H1 (cell line): ENCODE measurements around the gene NEDD9.

Source experiments
- BCL11A ChIP-seq, 2 experiments: IDR thresholded peaks; one replicate each; pipeline ENCODE4 v1.6.1; 2011; ENCODE audit warnings: low read depth in 2 of 2, low read length in 2 of 2, mild to moderate bottlenecking in 2 of 2
- CHD1 ChIP-seq: IDR thresholded peaks from 2 replicates; pipeline ENCODE4 v1.6.1; 2012; ENCODE audit warnings: low read depth, low read length, improper control_type of control experiment
- CREB1 ChIP-seq: IDR thresholded peaks from 2 replicates; pipeline ENCODE4 v1.6.1; 2012; ENCODE audit warnings: inconsistent platforms
- CTCF ChIP-seq, 3 experiments: IDR thresholded peaks; 1 replicate in 2 of 3; 2 replicates in 1 of 3; pipeline versions ENCODE4 v1.5.1 to v1.6.1; 2011; ENCODE audit warnings: low read length in 3 of 3, mild to moderate bottlenecking in 3 of 3, inconsistent platforms in 2 of 3, low read depth in 1 of 3, moderate library complexity in 1 of 3; ENCODE audit not compliant: insufficient read depth in 1 of 3; ENCODE audit errors: control extremely low read depth in 1 of 3
- GABPA ChIP-seq: IDR thresholded peaks from 2 replicates; pipeline ENCODE4 v1.6.1; 2011; ENCODE audit warnings: mild to moderate bottlenecking, low read length, moderate library complexity, borderline replicate concordance; ENCODE audit not compliant: insufficient read depth
- MAX ChIP-seq: IDR thresholded peaks from 2 replicates; pipeline ENCODE4 v1.6.1; 2012; ENCODE audit warnings: inconsistent platforms
- POLR2A ChIP-seq, 2 experiments: IDR thresholded peaks; 1 replicate in 1 of 2; 2 replicates in 1 of 2; pipeline ENCODE4 v1.6.1; 2011; ENCODE audit warnings: low read depth in 2 of 2, low read length in 2 of 2, mild to moderate bottlenecking in 2 of 2; ENCODE audit errors: control extremely low read depth in 1 of 2
- POLR2AphosphoS5 ChIP-seq: IDR thresholded peaks from 2 replicates; pipeline ENCODE4 v1.6.1; 2011; ENCODE audit warnings: low read depth, low read length
- RAD21 ChIP-seq, 2 experiments: IDR thresholded peaks in 1 of 2; conservative IDR thresholded peaks in 1 of 2; 2 replicates each; pipeline ENCODE4 v1.6.1; 2011; ENCODE audit warnings: low read depth in 2 of 2, low read length in 2 of 2, improper control_type of control experiment in 1 of 2, inconsistent platforms in 1 of 2, mild to moderate bottlenecking in 1 of 2, moderate library complexity in 1 of 2
- RBBP5 ChIP-seq: IDR thresholded peaks from 2 replicates; pipeline ENCODE4 v1.7.1; 2012; ENCODE audit warnings: low read depth, mild to moderate bottlenecking, inconsistent platforms, low read length, moderate library complexity, borderline replicate concordance
- RNF2 ChIP-seq: fragments of 200-900, 300-1000 bp; sonication (generic); IDR thresholded peaks from 2 replicates; pipeline ENCODE4 v1.7.1; 2016; ENCODE audit warnings: borderline replicate concordance, low read depth, mild to moderate bottlenecking, antibody characterized with exemption, low read length; ENCODE audit not compliant: poor library complexity, severe bottlenecking; ENCODE audit errors: missing control alignments
- TAF1 ChIP-seq: IDR thresholded peaks from 2 replicates; pipeline ENCODE4 v1.6.1; 2011; ENCODE audit warnings: mild to moderate bottlenecking, low read depth, low read length
- TEAD4 ChIP-seq: IDR thresholded peaks from 2 replicates; pipeline ENCODE4 v1.6.1; 2012; ENCODE audit warnings: low read depth, low read length, inconsistent platforms, mixed read lengths
- TF ChIP-seq, protein P1 (sequence below): IDR thresholded peaks from 2 replicates; pipeline ENCODE4 v1.6.1; 2011; ENCODE audit warnings: low read depth, mild to moderate bottlenecking, low read length; ENCODE audit not compliant: insufficient read depth

GRCh38 chr6:11152581-11152980 lies 79.9 kb downstream of the NEDD9 start:
- TF ChIP-seq CTCF (IDR thresholded peaks at IDR 0.05; ENCODE audit: control extremely low read depth in 1 of 3, insufficient read depth in 1 of 3, low read depth in 1 of 3, low read length in 3 of 3) (no peak), POLR2AphosphoS5 (no peak), POLR2A (IDR thresholded peaks at IDR 0.05; ENCODE audit: control extremely low read depth in 1 of 2, low read depth in 2 of 2, low read length in 2 of 2) (no peak), RBBP5 (no peak), TEAD4 (no peak), RAD21 (IDR thresholded peaks at IDR 0.05 in 1 of 2, conservative IDR thresholded peaks at IDR 0.05 in 1 of 2; ENCODE audit: low read depth in 2 of 2, low read length in 2 of 2) (no peak), GABPA (no peak), TAF1 (no peak), RNF2 (no peak), CREB1 (no peak), CHD1 (no peak), BCL11A (IDR thresholded peaks at IDR 0.05; ENCODE audit: low read depth in 2 of 2, low read length in 2 of 2) (no peak), MAX (no peak)
- TF ChIP-seq, protein P1, sequence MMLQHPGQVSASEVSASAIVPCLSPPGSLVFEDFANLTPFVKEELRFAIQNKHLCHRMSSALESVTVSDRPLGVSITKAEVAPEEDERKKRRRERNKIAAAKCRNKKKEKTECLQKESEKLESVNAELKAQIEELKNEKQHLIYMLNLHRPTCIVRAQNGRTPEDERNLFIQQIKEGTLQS, result no peak
